ENCODE measurements around the gene TSKS. TPM values are rescaled to one million over a fixed set of nuclear protein-coding genes. Genes with fewer than 3 reads are reported as not detected.
A peak's percentile ranks its signal among the peaks of the same experiment; 100 is the strongest.

Gene TSKS
- total and polyA plus RNA-seq, 3 donors from 2014 or later = 65.3 to 137 (median 101) TPM

DNA sequence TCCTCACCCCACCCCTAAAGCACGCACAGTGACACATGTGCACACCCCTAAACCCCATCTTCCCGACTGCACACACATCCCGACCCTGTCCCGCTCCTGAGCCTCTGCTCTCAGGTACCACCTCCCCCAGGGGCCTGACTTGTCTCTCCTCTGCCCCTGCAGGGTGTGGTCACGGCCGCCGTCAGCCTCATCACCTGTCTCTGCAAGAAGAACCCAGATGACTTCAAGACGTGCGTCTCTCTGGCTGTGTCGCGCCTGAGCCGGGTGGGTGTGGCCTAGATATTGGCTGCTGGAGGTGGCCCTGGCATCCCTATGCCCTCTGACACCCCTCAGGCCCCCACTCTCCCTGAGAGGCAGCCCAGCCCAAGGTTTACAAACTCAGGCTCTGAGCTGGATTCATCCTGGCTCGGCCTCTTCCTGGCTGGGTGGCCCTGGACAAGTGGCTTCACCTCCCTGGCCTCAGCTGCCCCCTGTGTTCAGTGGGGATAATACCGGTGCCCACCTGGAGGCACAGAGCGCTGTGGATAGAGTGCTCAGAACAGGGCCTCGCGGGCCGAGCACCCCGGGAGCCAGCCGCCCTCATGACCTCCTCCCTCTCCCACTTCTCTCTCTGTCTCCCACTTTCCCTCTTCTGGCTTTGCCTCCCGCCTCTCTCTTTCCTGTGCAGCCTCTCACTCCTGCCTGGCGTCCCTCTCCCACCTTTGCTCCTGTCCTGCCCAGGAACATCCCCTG, 29.9 kb upstream of the TSKS start:
- H3K27ac ChIP-seq = peak overlapping the region; percentile 76 to 83
- H3K27me3 ChIP-seq = no peaks in the 10 kb centered on the region
- DNase-seq = no peak
- intact Hi-C loops (cut with DNase I; ENCODE audit: low total_unique reads) = no loop called here
- H3K4me3 ChIP-seq = no peak overlapping the region
- no peaks in the 10 kb centered on the region for H3K9me3 ChIP-seq
- H3K36me3 ChIP-seq (ENCODE audit: low read depth, missing control alignments) = no peaks in the 10 kb centered on the region
- H3K4me1 ChIP-seq = peaks cover 36% of the 10 kb centered on the region
- TF ChIP-seq POLR2A (IDR thresholded peaks at IDR 0.05) = no peak
- TF ChIP-seq CTCF (IDR thresholded peaks at IDR 0.05) = no peak
- 85 to 100% methylated on average over 8 to 22 of the region's 22 CpGs for WGBS, 2 donors

DNA sequence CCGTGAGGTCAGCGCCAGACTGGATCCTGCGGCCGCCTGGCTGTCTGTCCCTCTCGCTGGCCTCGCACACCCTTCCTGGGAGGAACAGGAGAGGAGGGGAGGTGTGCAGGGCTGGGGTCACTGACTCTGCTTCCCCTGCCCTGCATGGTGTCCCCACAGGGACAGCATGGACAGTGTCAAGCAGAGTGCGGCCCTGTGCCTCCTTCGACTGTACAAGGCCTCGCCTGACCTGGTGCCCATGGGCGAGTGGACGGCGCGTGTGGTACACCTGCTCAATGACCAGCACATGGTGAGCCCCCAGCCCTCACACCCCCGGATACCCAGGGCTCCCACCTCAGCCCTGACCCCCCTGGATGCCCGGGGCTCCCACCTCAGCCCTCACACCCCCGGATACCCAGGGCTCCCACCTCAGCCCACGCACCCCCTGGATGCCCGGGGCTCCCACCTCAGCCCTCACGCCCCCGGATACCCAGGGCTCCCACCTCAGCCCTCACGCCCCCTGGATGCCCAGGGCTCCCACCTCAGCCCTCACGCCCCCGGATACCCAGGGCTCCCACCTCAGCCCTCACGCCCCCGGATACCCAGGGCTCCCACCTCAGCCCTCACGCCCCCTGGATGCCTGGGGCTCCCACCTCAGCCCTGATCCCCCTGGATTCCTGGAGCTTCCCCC, 28.8 kb upstream of the TSKS start:
- H3K27ac ChIP-seq = peak overlapping the region; percentile 76 to 83
- 76 to 86% methylated on average over 13 to 24 of the region's 26 CpGs for WGBS, 2 donors

GRCh38 chr19:49790866-49791265, 27.8 kb upstream of the TSKS start:
- 19 to 35% methylated on average over 9 of the region's 9 CpGs for WGBS, 2 donors
- TF ChIP-seq CTCF (IDR thresholded peaks at IDR 0.05) (no peak), POLR2A (IDR thresholded peaks at IDR 0.05) (no peak)
- no peaks in the 10 kb centered on the region for H3K27me3 ChIP-seq
- peaks cover 50% of the 10 kb centered on the region for H3K4me1 ChIP-seq
- H3K4me3 ChIP-seq = no peak overlapping the region
- peak; percentile 94 for DNase-seq
- H3K36me3 ChIP-seq (ENCODE audit: low read depth, missing control alignments) = no peaks in the 10 kb centered on the region
- H3K27ac ChIP-seq = peak overlapping the region; percentile 76 to 91
- H3K9me3 ChIP-seq = no peaks in the 10 kb centered on the region
- intact Hi-C loops (cut with DNase I; ENCODE audit: low total_unique reads) = no loop called here

More for the DNA sequence above, 28.8 kb upstream of the TSKS start:
- no peaks in the 10 kb centered on the region for H3K27me3 ChIP-seq
- H3K9me3 ChIP-seq = no peaks in the 10 kb centered on the region
- peaks cover 42% of the 10 kb centered on the region for H3K4me1 ChIP-seq
- DNase-seq = no peak
- intact Hi-C loops (cut with DNase I; ENCODE audit: low total_unique reads) = no loop called here
- TF ChIP-seq POLR2A (IDR thresholded peaks at IDR 0.05) (no peak), CTCF (IDR thresholded peaks at IDR 0.05) (no peak)
- no peaks in the 10 kb centered on the region for H3K36me3 ChIP-seq (ENCODE audit: low read depth, missing control alignments)
- no peak overlapping the region for H3K4me3 ChIP-seq

DNA sequence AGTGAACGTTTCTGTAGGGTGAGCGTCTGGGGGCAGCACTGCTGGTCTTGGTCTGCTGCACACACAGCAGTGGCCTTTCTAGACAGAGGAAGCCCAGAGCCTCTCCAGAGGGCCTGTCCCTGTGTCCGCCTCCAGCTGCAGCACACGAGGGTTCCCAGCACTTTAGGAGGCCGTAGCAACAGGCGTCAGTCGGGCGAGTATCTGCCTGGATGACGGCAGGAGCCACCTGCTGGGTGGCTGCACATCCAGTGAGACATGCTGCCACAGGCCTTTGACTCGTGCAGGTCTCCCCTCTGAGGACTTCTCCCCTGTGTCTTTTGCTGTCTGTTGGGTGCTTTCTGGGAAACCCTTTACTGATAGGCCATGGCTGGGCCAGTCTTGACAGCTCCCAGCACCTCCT, 25.8 kb upstream of the TSKS start:
- H3K4me1 ChIP-seq = peaks cover 50% of the 10 kb centered on the region
- no peaks in the 10 kb centered on the region for H3K27me3 ChIP-seq
- H3K36me3 ChIP-seq (ENCODE audit: low read depth, missing control alignments) = no peaks in the 10 kb centered on the region
- DNase-seq = no peak
- no peak overlapping the region for H3K4me3 ChIP-seq
- no peaks in the 10 kb centered on the region for H3K9me3 ChIP-seq
- TF ChIP-seq CTCF (IDR thresholded peaks at IDR 0.05) (no peak), POLR2A (IDR thresholded peaks at IDR 0.05) (no peak)
- 78 to 88% methylated on average over 3 to 10 of the region's 10 CpGs for WGBS, 2 donors
- H3K27ac ChIP-seq = peak overlapping the region; percentile 24 to 76
- intact Hi-C loops (cut with DNase I; ENCODE audit: low total_unique reads) = no loop called here

Measured in testis (tissue), 3 donors.